ENCODE results near the gene COQ3. TPM values are rescaled to one million over a fixed set of nuclear protein-coding genes. Genes with fewer than 3 reads are reported as not detected.

COQ3 gene
- total and polyA plus RNA-seq, 2 of the 8 experiments (the other 6 are each of a cell fraction or from before 2014, with no cell fraction given) = 8.4 to 16.2 TPM

DNA sequence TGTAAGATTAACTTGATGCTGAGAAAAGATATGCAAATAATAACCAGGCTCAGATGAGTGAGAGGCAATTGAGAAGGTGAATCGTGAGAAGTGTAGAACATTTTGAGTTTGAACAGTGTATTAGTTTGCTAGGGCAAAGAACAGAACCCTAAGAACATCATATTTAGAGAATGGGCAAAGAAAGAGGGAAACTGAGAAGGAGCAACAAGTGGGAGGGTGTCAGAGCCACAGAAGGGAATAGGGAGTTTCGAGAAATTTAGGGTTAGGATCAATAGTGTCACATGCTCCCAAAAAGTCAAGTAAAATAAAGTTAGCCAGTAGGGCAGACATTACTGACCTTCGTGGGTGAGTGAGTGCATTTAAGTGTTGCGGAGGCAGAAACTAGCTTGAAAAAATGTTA lies 39.0 kb downstream of the COQ3 start (continued):
- TF ChIP-seq JUN (IDR thresholded peaks at IDR 0.05; ENCODE audit: low read depth, low read length) (no peak), CTBP2 (IDR thresholded peaks at IDR 0.05; ENCODE audit: borderline replicate concordance, insufficient read depth, insufficient read length, low read length) (no peak)

Data from H1 (cell line).